HEK293T (cell line): ENCODE data around the gene P2RX4.
A peak's percentile ranks its signal among the peaks of the same experiment; 100 is the strongest.

Experiments
- CTCF ChIA-PET: fragments of 350-600 bp; formaldehyde crosslinking; extraction: SDS; loops from one replicate; lab custom pipeline; 2021; ENCODE audit warnings: antibody characterized with exemption, inconsistent platforms; lab: Yijun Ruan, JAX
- POLR2A ChIA-PET: fragments of 350-600 bp; formaldehyde crosslinking; extraction: SDS; loops from one replicate; lab custom pipeline; 2020; ENCODE audit warnings: antibody characterized with exemption, inconsistent platforms; lab: Yijun Ruan, JAX
- DNase-seq: peaks from one replicate; pipeline ENCODE4 v3.0.0; 2012; ENCODE audit warnings: mixed read lengths; ENCODE audit errors: extremely low spot score
- ARNT ChIP-seq: fragments of 450-650 bp; IDR thresholded peaks from 2 replicates; pipeline ENCODE4 v1.6.1; 2017; ENCODE audit warnings: mild to moderate bottlenecking
- BHLHE40 ChIP-seq: fragments of 450-650 bp; IDR thresholded peaks from 2 replicates; pipeline ENCODE4 v1.6.1; 2016; ENCODE audit warnings: mild to moderate bottlenecking, moderate library complexity, borderline replicate concordance
- CTBP1 ChIP-seq: fragments of 450-650 bp; IDR thresholded peaks from 2 replicates; pipeline ENCODE4 v1.6.1; 2016; ENCODE audit warnings: borderline replicate concordance
- ELF4 ChIP-seq: fragments of 450-650 bp; IDR thresholded peaks from 2 replicates; pipeline ENCODE4 v1.6.1; 2017; ENCODE audit warnings: antibody characterized with exemption
- FOXA1 ChIP-seq: fragments of 450-650 bp; IDR thresholded peaks from 2 replicates; pipeline ENCODE4 v1.6.1; 2016; ENCODE audit warnings: mild to moderate bottlenecking
- FOXK2 ChIP-seq: fragments of 450-650 bp; IDR thresholded peaks from 2 replicates; pipeline ENCODE4 v1.6.1; 2016; ENCODE audit warnings: mild to moderate bottlenecking
- FOXM1 ChIP-seq: fragments of 450-650 bp; IDR thresholded peaks from 2 replicates; pipeline ENCODE4 v1.6.1; 2017; ENCODE audit warnings: mild to moderate bottlenecking, borderline replicate concordance
- HDGF ChIP-seq: fragments of 450-650 bp; IDR thresholded peaks from 2 replicates; pipeline ENCODE4 v1.6.1; 2017; ENCODE audit warnings: antibody characterized with exemption, borderline replicate concordance
- L3MBTL2 ChIP-seq: fragments of 450-650 bp; conservative IDR thresholded peaks from 2 replicates; pipeline ENCODE4 v1.6.1; 2016; ENCODE audit warnings: mild to moderate bottlenecking
- LEF1 ChIP-seq: fragments of 450-650 bp; IDR thresholded peaks from 2 replicates; pipeline ENCODE4 v1.6.1; 2017; ENCODE audit warnings: mild to moderate bottlenecking, borderline replicate concordance
- NFRKB ChIP-seq: fragments of 450-650 bp; IDR thresholded peaks from 2 replicates; pipeline ENCODE4 v1.6.1; 2016; ENCODE audit warnings: mild to moderate bottlenecking, moderate library complexity
- SP1 ChIP-seq: fragments of 450-650 bp; IDR thresholded peaks from 2 replicates; pipeline ENCODE4 v1.6.1; 2017
- SUZ12 ChIP-seq: fragments of 450-650 bp; IDR thresholded peaks from 2 replicates; pipeline ENCODE4 v1.6.1; 2016; ENCODE audit warnings: mild to moderate bottlenecking
- TARDBP ChIP-seq: fragments of 450-650 bp; IDR thresholded peaks from 2 replicates; pipeline ENCODE4 v1.6.1; 2016
- ZNF384 ChIP-seq: fragments of 450-650 bp; IDR thresholded peaks from 2 replicates; pipeline ENCODE4 v1.6.1; 2016
- TF ChIP-seq, protein P1 (sequence below): fragments of 450-650 bp; IDR thresholded peaks from 2 replicates; pipeline ENCODE4 v1.6.1; 2016

The P2RX4 gene

GRCh38 chr12:121217063-121217462, 7.1 kb downstream of the P2RX4 start:
- ChIA-PET POLR2A (no interaction called here), CTCF (no interaction called here)
- TF ChIP-seq, protein P1, sequence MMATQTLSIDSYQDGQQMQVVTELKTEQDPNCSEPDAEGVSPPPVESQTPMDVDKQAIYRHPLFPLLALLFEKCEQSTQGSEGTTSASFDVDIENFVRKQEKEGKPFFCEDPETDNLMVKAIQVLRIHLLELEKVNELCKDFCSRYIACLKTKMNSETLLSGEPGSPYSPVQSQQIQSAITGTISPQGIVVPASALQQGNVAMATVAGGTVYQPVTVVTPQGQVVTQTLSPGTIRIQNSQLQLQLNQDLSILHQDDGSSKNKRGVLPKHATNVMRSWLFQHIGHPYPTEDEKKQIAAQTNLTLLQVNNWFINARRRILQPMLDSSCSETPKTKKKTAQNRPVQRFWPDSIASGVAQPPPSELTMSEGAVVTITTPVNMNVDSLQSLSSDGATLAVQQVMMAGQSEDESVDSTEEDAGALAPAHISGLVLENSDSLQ, result peak; percentile 29; the same call in 1 of the 2 replicates
- no peak for TF ChIP-seq FOXK2
- DNase-seq, result no peak

DNA sequence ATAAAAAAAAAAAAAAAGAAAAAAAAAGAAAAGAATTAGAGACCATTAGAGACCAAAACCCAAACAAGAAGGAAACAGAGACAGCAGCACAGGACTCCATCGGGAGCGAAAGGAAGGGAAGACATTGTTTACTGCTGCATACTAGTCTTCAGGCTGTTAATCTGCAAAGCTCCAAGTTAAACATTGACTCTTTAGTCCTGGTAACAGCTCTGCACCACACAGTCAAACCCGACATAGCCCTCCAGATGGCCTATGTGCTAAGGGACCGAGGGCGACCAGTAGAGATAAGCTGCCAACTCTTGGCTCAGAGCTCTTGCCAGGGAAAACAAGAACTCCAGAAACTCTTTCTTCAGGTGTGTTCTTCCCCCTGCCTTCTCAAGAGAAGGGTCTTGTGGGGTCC, 7.8 kb downstream of the P2RX4 start:
- TF ChIP-seq ARNT, result no peak
- TF ChIP-seq SP1, result no peak
- TF ChIP-seq, protein P1, result no peak
- TF ChIP-seq FOXM1, result no peak
- no peak for TF ChIP-seq LEF1
- no peak for TF ChIP-seq CTBP1
- TF ChIP-seq SUZ12, result no peak
- TF ChIP-seq NFRKB, result no peak
- TF ChIP-seq BHLHE40, result no peak
- TF ChIP-seq HDGF, result no peak
- no peak for TF ChIP-seq ELF4
- no peak for TF ChIP-seq TARDBP
- TF ChIP-seq FOXK2, result no peak
- TF ChIP-seq L3MBTL2, result no peak
- TF ChIP-seq ZNF384, result no peak
- no peak for TF ChIP-seq FOXA1
- ChIA-PET POLR2A (interaction anchor here (0.5 kb wide), 1 partner anchor 774 kb away, joined by 5 read pairs; no protein-coding TSS in a partner anchor), CTCF (interaction anchor here (0.6 kb wide), 1 partner anchor 12 kb away, joined by 3 read pairs; no protein-coding TSS in a partner anchor)
- DNase-seq, result no peak

- ChIA-PET POLR2A (no interaction called here), CTCF (no interaction called here)
- TF ChIP-seq NFRKB, result no peak
- TF ChIP-seq CTBP1, result no peak
- TF ChIP-seq SP1, result no peak
- no peak for TF ChIP-seq SUZ12
- TF ChIP-seq ARNT, result no peak
- TF ChIP-seq L3MBTL2, result no peak
- no peak for TF ChIP-seq ZNF384
- TF ChIP-seq HDGF, result no peak
- TF ChIP-seq FOXK2, result no peak
- TF ChIP-seq, protein P1, result no peak
- TF ChIP-seq FOXA1, result no peak
- TF ChIP-seq BHLHE40, result no peak
- TF ChIP-seq TARDBP, result no peak
- TF ChIP-seq ELF4, result no peak
- no peak for TF ChIP-seq FOXM1
- TF ChIP-seq LEF1, result no peak
- no peak for DNase-seq
These were observed 8.8 kb downstream of the P2RX4 start for GRCh38 chr12:121218588-121219352.

- ChIA-PET POLR2A (no interaction called here), CTCF (no interaction called here)
- DNase-seq, result no peak
- no peak for TF ChIP-seq FOXA1
- no peak for TF ChIP-seq FOXK2
- no peak for TF ChIP-seq LEF1
These were observed 9.5 kb downstream of the P2RX4 start for GRCh38 chr12:121219353-121219986.

DNA sequence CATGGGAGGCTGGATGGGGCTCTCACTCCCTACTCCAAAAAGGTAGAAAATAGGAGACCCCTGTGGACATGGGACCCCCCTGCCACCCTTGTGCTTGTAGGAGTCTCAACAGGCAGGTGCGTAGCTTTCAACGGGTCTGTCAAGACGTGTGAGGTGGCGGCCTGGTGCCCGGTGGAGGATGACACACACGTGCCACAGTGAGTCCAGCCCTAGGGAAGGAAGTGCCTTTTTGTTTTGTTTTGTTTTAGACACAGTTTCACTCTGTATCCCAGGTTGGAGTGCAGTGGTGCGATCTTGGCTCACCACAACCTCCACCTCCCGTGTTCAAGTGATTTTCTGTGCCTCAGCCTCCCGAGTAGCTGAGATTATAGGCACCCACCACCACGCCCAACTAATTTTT, 12.9 kb downstream of the P2RX4 start:
- no peak for DNase-seq
- POLR2A ChIA-PET, result no interaction called here
- TF ChIP-seq SP1 (no peak), FOXM1 (no peak), ELF4 (no peak), BHLHE40 (no peak), TARDBP (no peak), NFRKB (no peak), CTBP1 (no peak), ARNT (no peak), SUZ12 (no peak), LEF1 (no peak), HDGF (no peak), FOXA1 (no peak), L3MBTL2 (no peak)
- TF ChIP-seq, protein P1, result no peak
- CTCF ChIA-PET, result interaction anchor here (0.5 to 0.6 kb wide), 3 partner anchors 12 to 1335 kb away, joined by 3 to 6 read pairs (median 4); no protein-coding TSS in a partner anchor
